AG04450 (cell line): ENCODE results near the gene TRIM8. TPM values are rescaled to one million over a fixed set of nuclear protein-coding genes. Genes with fewer than 3 reads are reported as not detected.
A peak's percentile ranks its signal among the peaks of the same experiment; 100 is the strongest.

ENCODE experiments used
- CTCF ChIA-PET: fragments of 300-600, 350-600 bp; formaldehyde crosslinking; extraction: SDS; loops from one replicate; lab custom pipeline; 2022; ENCODE audit warnings: antibody characterized with exemption, inconsistent platforms; lab: Charles Lee
- POLR2A ChIA-PET: fragments of 350-600 bp; formaldehyde crosslinking; extraction: SDS; loops from one replicate; lab custom pipeline; 2021; ENCODE audit warnings: antibody characterized with exemption, inconsistent platforms; lab: Yijun Ruan, JAX
- DNase-seq: peaks from one replicate; pipeline ENCODE4 v3.0.0-alpha.2; 2011; ENCODE audit warnings: low read depth, low spot score
- H3K27ac ChIP-seq: one replicate; pipeline ENCODE4 v1.5.1; 2012; ENCODE audit warnings: low read depth, low read length, control low read depth
- H3K27me3 ChIP-seq: one replicate; pipeline ENCODE4 v1.6.0; 2012; ENCODE audit warnings: low read length; ENCODE audit not compliant: control insufficient read depth, insufficient read depth
- H3K4me3 ChIP-seq: 2 replicates; pipeline ENCODE4 v1.5.1; 2011; ENCODE audit warnings: mild to moderate bottlenecking, low read depth, low read length, control low read depth
- H3K9me3 ChIP-seq: 2 replicates; pipeline ENCODE4 v1.5.1; 2012; ENCODE audit warnings: low read length; ENCODE audit not compliant: control insufficient read depth, insufficient read depth
- CTCF ChIP-seq: IDR thresholded peaks from 2 replicates; pipeline ENCODE4 v1.5.1; 2011; ENCODE audit warnings: low read depth, low read length, control low read depth, inconsistent platforms
- polyA plus RNA-seq: library from polyadenylated mRNA; depleted of rRNA; stranded (reverse); fragments of >200 nt; gene quantifications from 2 replicates; pipeline ENCODE4 v1.2.3, GENCODE V29; 2011

Gene TRIM8
- polyA plus RNA-seq, 1 experiment: 66.8 TPM

GRCh38 chr10:102626026-102626685 is 18.1 kb upstream of the TRIM8 start:
- POLR2A ChIA-PET: interaction anchor here (2.4 kb wide), 1 partner anchor 16 kb away, joined by 14 read pairs; no protein-coding TSS in a partner anchor

GRCh38 chr10:102627291-102627735 is 17.0 kb upstream of the TRIM8 start:
- H3K9me3 ChIP-seq: peaks cover 8% of the 10 kb centered on the region
- no peak for TF ChIP-seq CTCF
- ChIA-PET POLR2A (interaction anchor here (0.9 to 2.4 kb wide), 2 partner anchors 15 to 47 kb away, joined by 3 to 14 read pairs; no protein-coding TSS in a partner anchor), CTCF (interaction anchor here (0.8 to 1.0 kb wide), 3 partner anchors 32 to 233 kb away, joined by 3 to 4 read pairs (median 3); no protein-coding TSS in a partner anchor)
- no peaks in the 10 kb centered on the region for H3K27me3 ChIP-seq
- DNase-seq: no peak
- peak overlapping the region; percentile 99 for H3K27ac ChIP-seq
- no peak overlapping the region for H3K4me3 ChIP-seq

More at GRCh38 chr10:102626026-102626685, 18.1 kb upstream of the TRIM8 start:
- no peaks in the 10 kb centered on the region for H3K27me3 ChIP-seq
- H3K9me3 ChIP-seq: peaks cover 8% of the 10 kb centered on the region
- H3K27ac ChIP-seq: peak overlapping the region; percentile 99
- no peak for DNase-seq
- CTCF ChIA-PET: no interaction called here
- H3K4me3 ChIP-seq: no peak overlapping the region
- no peak for TF ChIP-seq CTCF

- TF ChIP-seq CTCF: no peak
- ChIA-PET CTCF (interaction anchor here (0.8 to 1.0 kb wide), 3 partner anchors 32 to 234 kb away, joined by 3 to 4 read pairs (median 3); no protein-coding TSS in a partner anchor), POLR2A (interaction anchor here (0.6 to 2.4 kb wide), 4 partner anchors 14 to 862 kb away, joined by 3 to 14 read pairs (median 4); no protein-coding TSS in a partner anchor)
- Histone ChIP-seq H3K27ac (peak overlapping the region; percentile 99), H3K27me3 (no peaks in the 10 kb centered on the region), H3K9me3 (peaks cover 8% of the 10 kb centered on the region), H3K4me3 (no peak overlapping the region)
- DNase-seq: no peak
Observed at GRCh38 chr10:102627736-102628293, 16.5 kb upstream of the TRIM8 start.

GRCh38 chr10:102628451-102628911 is 15.8 kb upstream of the TRIM8 start:
- Histone ChIP-seq H3K27ac (peak overlapping the region; percentile 99), H3K4me3 (no peak overlapping the region), H3K27me3 (no peaks in the 10 kb centered on the region), H3K9me3 (peaks cover 7% of the 10 kb centered on the region)
- ChIA-PET POLR2A (interaction anchor here (0.6 to 2.4 kb wide), 3 partner anchors 13 to 862 kb away, joined by 3 to 14 read pairs (median 4); no protein-coding TSS in a partner anchor), CTCF (interaction anchor here (0.9 to 1.2 kb wide), 3 partner anchors 33 to 273 kb away, joined by 3 to 4 read pairs (median 3); no protein-coding TSS in a partner anchor)
- TF ChIP-seq CTCF: peak; percentile 11; the same call in 1 of the 2 replicates
- DNase-seq: no peak
